AG20443 (cell line): ENCODE measurements around the gene UST.
"Not testable (repeated sequence)": the region's sequence is repeated elsewhere in the genome, so short reads cannot be mapped to it uniquely, and the experiment has no call there.

ENCODE experiments used
- DNase-seq: peaks from one replicate; pipeline ENCODE4 v3.0.0; 2012; ENCODE audit warnings: low spot score, mixed read lengths

Gene UST

GRCh38 chr6:149086363-149086762 lies 339.5 kb downstream of the UST start:
- no peak for DNase-seq

GRCh38 chr6:149087898-149088297 lies 341.1 kb downstream of the UST start:
- DNase-seq = no peak

GRCh38 chr6:149088361-149088760 lies 341.5 kb downstream of the UST start:
- no peak for DNase-seq

DNA sequence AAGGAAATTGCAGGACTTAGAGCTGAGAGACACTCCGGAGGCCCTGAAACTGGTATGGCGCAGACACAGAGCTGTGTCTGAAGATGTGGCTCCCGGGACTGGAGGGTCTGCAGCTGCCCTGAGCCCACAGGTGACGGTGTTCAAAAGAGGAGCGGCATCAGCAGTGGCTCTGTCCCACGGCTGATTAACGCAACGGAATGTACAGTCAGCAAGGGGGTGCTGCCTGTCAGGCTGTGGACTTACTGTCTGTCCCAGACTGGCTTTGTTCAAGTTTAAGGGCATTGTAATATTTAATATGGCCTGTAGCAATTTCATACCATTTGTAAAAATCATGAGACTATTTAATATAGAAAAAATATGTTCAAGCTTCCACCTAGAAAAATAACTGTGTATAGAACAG lies 342.7 kb downstream of the UST start:
- no peak for DNase-seq

GRCh38 chr6:149090937-149091336 lies 344.1 kb downstream of the UST start:
- DNase-seq = no peak

DNA sequence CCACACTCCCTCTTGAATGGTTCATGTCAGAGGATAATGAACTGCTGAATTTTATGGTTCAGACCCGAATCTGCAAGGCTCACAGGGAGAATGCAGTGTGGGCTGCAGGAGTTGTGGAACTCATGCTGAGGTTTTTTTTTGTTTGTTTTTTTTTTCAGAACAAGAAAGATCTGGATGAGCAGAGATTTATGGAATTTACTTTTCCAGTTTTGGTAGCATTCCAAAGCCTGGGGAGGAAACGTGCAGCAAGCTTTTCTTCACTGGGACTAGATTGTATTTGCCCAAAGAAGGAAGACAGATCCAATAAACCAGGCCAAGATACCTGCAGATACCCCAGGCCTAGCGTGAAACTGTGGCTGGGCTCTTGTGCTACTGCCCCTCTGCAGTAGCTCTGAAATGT lies 346.8 kb downstream of the UST start:
- DNase-seq = peak; percentile 45

DNA sequence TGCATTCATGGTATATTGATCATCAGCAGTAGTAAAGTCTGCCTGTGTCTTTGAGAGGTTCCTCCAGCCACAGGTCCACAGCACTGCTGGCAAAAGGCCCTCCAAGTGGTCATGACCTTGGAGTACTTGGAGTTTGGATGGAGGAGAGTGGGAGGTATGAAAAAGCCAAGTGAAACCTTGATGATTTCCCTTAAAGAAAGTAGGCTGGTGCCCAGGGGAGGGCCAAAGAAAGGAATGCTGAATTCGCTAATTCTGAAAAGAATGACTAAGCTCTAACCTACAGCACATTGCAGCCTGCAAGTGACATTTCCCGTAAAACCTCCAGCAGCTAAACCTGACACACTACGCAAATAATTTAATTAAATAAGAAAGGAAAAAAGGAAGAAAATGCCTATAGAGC lies 347.3 kb downstream of the UST start:
- DNase-seq = no peak

DNA sequence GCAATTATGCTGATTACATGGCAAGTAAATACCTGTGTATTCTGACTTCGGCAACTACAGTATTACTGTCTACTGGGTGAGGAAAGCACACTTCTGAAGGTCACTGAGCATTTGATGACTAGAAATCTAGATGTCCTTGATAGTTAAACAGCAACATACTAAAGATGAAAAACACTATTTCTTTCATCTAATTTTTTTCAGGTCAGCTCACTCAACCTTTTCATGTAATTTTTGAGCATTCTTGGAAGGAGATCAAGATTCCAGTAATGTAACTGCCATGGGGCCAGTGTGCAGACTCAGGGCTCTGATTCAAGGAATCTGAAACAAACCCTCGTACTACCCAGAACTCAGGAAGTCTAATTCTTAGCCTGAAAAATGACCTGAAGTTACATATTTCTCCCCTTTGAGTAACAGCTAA lies 348.1 kb downstream of the UST start:
- no peak for DNase-seq

DNA sequence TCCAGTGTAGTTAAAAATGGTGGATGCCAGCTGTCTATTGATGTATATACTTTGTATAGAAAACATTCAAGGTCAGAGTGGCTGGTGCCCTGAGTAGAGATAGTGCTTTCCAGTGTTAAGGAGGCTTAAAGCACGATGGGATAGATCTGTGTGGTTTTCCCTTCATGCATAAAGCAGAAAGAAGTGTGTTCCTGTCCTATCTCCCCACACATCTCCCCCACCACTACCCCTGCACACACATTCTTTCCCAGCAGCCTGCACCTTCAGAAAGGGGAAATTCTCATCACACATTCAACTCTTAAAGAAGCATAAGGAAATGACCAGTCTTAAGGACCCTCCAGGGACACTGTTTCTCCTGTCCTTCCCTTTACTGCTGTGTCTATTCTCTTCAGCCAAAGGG lies 349.0 kb downstream of the UST start:
- DNase-seq = no peak

DNA sequence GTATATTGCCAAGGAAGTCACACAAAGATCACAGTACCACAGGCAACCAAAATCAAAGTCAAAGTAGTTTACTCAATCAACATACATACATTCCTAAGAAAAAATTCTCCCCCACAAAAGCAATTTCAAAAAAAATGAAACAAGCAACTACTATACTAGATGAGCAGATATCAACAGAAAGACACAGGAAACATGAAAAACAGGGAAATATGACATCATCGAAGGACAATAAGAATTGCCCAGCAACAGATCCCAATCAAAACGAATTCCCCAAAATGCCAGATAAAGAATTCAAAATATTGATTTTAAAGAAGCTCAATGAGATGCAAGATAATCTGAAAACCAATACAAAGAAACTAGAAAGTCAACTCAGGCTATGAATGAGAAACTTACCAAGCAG lies 351.0 kb downstream of the UST start:
- DNase-seq = no peak

- no peak for DNase-seq
Observed at GRCh38 chr6:149098700-149099276, 352.0 kb downstream of the UST start.

DNA sequence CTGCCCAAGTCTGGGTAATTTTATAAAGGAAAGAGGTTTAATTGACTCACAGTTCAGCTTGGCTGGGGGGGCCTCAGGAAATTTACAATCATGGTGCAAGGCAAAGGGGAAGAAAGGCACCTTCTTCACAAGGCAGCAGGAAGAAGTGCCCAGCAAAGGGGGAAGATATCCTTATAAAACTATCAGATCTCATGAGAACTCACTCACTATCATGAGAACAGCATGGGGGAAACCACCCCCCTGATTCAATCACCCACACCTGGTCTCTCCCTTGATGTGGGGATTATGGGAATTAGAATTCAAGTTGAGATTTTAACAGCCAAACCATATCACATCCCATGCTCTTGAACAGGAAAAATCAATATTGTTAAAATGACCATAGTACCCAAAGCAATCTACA lies 355.5 kb downstream of the UST start:
- no peak for DNase-seq

DNA sequence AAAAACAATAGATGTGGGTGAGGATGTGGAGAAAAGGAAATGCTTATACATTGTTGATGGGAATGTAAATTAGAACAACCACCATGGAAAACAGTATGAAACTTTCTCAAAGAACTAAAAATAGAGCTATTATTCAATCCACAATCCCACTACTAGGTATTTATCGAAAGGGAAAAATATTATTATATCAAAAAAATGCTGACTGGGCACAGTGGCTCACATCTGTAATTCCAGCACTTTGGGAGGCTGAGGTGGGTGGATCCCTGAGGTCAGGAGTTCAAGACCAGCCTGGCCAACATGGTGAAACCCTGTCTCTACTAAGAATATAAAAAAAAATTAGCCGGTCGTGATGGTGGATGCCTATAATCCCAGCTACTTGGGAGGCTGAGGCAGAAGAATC lies 357.1 kb downstream of the UST start:
- DNase-seq = not testable (repeated sequence)

DNA sequence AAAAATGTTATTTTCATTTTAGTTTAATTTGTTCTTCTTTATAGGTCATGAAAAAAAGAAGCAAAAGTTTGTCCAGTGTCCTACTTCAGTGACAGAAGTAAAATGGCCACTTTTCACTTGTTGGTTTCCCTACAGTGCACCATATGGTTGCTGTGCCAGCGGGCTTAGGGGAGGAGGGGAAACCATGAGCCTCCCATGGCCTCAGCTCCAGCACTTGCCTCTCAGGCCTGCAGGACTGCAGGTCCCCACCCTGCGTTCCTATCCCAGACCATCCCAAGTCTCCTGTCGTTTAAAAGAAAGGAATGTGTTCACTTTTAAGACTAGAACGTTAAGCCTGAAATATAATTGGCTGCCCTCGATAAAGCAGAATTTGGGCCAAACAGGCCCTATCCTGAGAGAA lies 360.7 kb downstream of the UST start:
- DNase-seq = no peak

DNA sequence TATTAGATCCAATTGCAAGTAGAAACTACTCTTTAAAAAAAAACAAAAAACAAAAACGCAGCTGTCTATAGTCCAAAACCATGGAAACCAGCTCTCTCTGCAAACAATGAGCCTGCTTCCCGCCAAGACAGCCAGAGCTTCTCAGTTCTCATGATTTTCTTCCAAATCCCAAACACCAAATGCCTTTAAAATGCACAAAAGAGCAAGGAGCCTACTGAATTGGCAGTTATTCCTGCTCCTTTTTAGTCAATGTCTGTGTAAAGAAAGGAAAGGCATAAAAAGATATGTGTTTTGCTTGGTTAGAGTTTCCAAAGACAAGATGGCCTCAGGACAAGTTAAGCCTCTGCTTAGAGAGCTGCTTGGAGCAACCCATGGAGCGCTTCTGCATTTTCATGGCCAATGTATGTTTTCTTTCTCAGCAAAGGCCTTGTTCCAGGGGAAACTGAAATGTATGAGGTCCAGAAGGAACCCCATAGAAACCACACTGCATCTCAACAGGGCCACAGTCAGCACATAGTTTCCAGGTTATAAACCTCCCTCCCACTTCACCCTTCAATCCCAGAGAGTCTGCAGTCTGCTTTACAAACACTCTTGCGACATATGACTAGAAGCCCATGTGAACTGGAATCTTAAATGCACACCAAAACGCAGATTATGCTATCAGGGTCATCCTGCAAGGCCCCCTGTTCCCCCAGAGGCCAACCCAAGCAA lies 361.4 kb downstream of the UST start:
- no peak for DNase-seq

DNA sequence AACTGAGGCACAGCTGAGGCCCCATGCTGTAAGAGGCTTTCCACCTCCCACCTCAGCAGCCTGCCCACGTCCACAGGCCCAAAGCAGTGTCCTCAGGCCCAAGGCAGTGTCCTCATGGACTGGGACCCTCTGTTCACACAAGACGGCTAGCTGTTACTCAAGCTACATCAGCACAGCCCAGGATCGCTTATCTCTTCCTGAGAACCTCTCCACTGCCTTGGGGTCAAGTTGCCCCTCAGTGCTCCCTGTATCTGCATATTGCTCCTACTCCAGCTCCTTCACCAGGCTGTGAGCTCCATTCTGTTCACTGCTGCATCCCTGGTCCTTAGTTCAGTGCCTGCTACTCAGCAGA lies 361.9 kb downstream of the UST start:
- no peak for DNase-seq

DNA sequence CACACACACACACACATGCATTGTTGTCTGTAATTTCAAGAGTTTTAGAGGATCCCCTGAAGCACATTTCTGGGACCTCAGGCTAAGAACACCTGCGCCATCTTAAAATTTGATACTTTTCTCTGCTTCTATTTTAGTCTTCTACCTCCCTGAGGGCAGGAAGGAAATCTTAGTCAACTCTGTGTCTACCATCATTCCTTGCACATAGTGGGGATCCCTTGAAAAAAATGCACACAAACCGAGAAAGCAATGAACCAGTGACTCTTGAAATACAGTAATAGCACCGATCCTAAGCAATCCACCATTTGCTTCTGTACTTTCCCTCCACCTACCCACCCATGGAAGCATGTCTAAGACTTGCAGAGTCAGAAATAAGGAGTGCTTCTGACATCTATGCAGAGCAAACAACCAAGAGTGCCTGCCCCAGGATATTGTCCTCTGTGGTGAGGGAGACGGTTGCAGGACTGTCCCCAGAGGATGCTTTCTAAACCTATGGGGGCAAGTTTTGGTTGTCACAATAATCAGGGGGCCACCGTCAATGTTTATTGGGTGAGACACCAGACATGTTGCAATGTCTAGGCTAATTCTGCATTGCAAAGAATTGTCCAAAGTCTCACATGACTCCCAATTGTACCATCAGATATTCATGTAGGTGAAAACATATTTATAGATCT lies 362.7 kb downstream of the UST start:
- no peak for DNase-seq

GRCh38 chr6:149111556-149112115 lies 364.8 kb downstream of the UST start:
- no peak for DNase-seq

- DNase-seq = no peak
Observed at GRCh38 chr6:149112976-149113375, 366.1 kb downstream of the UST start.

DNA sequence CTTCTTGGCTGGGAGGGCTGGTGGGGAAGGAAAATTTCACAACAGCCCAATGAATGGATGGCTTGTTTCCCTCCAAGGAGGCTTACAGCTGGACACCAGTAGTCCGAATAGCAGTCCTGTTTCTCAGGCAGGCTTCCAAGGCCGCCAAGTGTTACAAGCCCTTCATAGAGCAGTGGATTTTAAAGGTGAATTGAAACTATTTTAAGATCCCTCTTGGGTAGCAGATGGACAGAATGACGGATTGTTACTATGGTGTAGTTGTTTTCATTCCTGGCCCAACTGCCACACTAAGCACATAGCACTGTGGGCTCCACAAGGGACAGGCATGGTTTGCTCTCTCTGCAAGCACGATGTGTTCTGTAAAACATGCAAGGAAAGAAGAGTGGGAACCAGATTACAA lies 367.3 kb downstream of the UST start:
- no peak for DNase-seq

DNA sequence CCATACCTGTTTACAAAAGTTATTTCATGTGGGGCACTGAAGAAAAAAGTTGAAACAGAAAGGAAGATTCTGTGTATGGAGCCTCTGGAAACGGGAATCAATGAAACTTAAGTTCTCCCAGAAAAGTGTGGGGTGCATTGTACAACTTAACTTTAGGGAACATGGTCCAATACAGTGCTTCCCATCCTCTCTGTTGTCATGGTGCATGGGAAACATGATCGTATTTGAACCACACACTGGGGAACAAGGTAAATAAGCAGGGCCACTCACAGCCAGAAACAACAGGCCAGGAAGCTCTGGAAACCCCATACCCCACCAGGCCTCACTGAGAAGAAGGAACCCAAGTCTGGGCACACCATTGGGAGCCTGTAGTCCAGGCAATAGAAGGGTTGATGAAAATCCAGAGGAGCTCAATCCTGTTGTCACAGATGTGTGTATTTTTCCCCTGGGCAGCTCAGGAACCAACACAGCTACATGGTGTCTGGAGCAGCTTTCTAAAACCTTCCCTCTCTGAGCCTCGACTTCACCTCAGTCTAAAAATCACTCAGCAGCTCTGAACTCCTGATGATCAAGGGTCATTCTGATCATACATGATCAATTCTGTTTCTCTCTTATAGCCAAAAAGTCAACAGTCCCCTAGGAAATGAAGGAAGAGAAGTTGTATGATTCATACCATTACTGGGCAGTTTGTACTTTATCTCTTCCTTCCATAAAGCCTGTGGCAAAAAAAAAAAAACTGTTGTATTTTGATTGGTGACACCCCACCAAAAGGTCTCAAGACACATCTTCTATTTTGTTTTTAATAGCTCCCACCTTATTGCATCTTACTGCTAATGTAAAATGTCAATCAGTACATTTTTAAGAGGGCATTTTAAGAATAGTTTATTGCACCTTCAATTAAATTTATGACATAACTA lies 372.2 kb downstream of the UST start:
- no peak for DNase-seq
